Fibroblast of peridontal ligament (primary cell): ENCODE measurements around the gene AP4B1.
"Not testable (repeated sequence)": the region's sequence is repeated elsewhere in the genome, so short reads cannot be mapped to it uniquely, and the experiment has no call there.

Source experiments
- DNase-seq: peaks from one replicate; pipeline ENCODE4 v3.0.0-alpha.2; 2010; ENCODE audit errors: extremely low read depth

Gene AP4B1

DNA sequence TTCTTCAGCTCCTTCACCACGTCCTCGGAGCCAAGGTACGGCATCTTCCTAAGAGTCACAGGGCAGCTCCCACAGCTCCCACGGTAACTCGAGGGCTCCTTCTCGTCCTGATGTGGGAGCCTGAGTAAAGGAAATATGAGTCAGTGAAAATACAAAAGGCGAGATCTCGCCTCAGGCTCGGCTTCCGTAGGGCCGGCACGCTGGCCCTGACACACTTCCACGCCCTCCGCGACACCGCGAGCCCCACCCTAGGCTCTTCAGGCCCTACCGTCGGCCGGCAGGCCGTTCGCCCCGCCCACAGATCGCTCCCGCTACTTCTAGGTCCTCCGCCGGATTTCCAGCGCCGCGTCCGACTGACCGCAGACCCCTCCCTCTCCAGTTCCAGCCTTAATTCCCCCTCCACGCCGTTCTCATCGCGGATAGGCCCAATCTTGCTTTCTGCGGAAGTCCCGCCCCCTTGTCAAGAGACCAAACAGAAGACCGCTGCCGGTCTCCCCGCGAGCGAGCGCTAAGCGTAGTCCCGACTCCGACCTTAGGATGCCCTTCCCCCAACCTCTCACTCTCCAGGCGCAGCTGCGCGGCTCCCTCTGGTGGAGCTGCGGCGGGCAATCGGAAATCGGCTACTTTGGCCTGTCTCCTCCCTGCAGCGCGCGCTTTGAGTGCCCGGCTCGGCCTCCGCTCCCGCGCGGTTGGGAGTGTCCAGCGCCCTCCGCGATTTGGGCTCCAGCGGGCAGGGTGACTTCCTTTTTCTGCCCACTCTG lies at the start of gene AP4B1, which contains the start of gene DCLRE1B:
TSS of gene AP4B1 (minus strand) at position 126 of the 761 bp plus-strand sequence. CDS start at position 44, 82 bp downstream.
TSS of gene DCLRE1B (plus strand) at position 653 of the 761 bp plus-strand sequence. CDS start 261 bp downstream, outside the sequence.
- DNase-seq = peak; percentile 100

DNA sequence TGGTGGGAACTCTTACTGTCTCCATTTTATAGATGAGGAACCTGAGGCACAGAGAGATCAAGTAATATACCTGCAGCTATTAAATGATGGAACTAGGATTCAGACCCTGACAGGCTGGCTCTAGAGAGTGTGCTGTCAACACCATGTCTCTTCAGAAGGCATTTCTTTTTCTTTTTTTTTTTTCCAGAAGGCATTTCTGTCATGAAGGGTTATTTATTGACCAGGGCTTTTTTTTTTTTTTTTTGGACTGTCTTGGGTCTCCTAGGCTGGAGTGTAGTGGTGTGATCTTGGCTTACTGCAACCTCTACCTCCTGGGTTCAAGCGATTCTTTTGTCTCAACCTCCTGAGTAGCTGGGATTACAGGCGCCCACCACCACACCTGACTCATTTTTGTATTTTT lies 47.1 kb upstream of the AP4B1 start:
- no peak for DNase-seq

DNA sequence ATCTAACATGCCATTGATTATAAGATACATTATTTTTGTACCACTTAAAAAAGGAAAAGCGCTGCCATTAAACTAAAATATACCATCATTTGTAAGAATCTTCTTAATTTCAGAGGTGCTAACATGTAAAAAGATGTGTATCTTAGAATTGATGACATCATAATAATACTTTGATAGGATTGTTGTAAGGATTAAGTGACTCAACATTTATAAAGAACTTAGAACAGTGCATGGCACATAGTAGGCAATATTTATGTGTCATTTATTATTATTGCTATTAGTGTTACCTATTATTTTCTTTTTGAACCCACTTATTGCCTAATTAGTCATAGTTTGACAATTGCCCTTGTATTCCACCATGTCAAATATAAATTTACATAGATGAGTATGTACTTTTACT lies 46.3 kb upstream of the AP4B1 start:
- no peak for DNase-seq

DNA sequence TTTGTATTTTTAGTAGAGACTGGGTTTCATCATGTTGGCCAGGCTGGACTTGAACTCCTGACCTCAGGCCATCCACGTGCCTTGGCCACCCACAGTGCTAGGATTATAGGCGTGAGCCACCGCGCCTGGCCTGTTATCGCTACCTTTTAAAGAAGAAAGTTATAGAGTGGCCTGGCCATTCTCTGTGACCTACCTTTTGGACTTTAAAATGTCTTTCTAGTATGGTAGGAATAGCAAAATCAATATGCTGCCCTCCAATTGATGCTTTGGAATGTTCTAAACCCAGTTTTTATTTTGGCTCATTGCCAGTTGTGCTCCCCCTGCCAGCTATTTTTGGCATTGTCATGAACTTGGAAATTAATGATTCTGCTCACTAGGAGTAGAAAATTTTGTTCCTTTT lies 44.4 kb upstream of the AP4B1 start:
- peak; percentile 35 for DNase-seq

DNA sequence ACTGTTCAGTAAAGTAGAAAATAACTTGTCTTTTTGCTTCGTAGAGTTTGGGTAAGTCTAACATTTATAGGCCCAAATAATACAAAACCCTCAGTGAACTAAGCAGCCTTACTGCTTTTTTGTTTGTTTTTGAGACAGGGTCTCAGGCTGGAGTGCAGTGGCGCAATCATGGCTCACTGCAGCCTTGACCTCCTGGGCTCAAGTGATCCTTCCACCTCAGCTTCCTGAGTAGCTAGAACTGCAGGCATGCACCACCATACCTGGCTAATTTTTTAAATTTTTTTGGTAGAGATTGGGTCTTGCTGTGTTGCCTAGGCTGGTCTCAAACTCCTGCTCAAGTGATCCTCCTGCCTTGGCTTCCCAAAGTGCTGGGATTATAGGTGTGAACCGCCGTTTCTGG lies 43.6 kb upstream of the AP4B1 start:
- not testable (repeated sequence) for DNase-seq

DNA sequence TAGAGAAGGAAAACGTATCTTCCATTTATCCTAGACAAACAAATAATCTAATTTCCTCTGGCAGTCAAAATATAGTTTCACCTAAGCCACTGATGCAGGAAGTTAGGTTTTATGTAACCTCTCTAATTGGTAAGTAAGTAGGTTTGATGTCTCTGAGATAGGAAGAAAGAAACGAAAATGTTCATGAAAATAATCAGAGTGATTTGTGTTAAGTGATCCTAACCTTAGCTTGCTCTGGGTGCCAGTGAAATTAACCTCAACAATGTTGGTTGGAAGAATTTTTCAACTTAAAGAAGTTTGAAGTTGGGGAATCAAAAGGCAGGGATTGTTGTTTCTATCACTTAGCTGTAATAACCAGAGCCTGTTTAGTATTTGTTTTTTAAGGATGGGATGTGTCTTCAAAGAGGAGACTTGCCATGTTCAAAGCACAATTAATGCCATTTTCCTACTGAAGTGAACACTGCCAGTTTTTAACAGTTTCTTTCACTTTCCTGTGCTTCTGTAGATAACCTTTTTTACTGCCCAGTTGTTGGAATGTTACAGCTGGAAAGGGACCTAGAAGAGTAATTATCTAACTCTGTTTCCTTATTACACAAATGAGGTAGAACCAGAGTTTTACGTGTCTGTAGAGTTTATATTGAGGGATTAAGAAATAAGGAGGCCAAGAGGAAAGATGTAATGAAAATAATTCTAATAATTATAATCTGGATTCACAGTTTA lies 42.9 kb upstream of the AP4B1 start:
- peak; percentile 15 for DNase-seq

DNA sequence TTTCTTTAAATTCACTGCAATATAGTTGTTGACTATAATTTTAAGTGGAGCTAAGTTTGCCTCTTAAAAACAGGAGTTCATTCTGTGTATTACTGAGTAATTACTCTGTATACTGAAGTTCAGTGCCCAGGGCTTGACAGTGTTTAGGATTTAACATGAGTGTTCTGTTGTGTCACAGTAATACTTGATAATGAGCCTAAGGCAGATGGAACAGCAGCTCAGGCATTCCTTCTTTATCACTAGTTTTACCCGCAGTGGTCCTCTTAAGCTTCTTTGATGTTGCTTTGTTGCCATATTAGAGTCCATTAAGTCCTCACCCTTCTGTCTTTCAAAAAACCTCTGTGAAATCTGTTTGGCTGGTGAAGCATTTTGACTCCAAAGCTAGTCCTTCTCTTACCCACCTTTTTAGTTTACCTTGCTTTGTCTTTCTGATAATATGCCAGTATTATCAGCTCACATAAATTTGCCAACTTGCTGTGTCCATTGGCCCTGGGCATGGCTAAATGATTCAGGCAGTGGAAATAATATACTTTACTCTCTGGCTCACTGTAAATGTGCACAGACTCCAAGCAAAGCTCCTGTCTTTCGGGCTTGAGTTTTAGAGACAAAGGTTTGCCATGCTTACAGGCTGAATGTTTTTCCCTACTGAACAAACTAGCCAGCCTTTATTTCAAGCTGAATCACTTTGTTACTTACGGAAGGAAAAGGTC lies 42.2 kb upstream of the AP4B1 start:
- DNase-seq = peak; percentile 13

DNA sequence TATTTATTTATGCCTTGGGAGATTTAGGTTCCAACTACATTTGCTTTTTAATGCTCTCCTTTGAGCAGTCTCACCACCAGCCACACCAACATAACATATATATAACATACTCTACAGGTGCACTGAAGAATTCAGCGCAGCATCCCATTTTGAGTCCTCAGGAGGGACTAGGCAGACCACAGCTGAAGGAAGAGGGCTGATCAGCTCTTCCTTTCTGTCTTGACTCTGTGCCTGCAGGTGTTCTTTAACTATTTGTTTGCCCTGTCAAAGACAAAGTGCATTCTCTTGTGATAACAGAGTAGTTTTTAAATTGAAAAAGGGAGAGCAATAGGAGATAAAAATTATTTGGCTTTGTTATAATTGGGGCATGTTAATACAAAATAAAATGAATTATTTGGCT lies 41.5 kb upstream of the AP4B1 start:
- no peak for DNase-seq

DNA sequence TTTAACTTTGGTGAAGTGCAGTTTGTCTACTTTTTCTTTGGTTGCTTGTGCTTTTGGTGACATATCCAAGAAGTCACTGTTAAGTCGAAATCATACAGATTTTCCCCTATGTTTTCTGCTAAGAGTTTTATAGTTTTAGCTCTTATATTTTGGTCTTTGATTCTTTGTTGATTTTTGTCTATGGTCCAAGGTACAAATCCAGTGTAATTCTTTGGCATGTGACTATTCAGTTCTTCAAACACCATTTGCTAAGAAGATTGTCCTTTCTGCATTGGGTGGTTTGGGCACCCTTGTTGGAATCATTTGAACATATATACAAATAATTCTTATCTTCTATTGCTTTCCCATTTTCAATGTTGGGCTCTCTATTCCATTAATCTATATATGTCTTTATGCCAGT lies 40.7 kb upstream of the AP4B1 start:
- no peak for DNase-seq

DNA sequence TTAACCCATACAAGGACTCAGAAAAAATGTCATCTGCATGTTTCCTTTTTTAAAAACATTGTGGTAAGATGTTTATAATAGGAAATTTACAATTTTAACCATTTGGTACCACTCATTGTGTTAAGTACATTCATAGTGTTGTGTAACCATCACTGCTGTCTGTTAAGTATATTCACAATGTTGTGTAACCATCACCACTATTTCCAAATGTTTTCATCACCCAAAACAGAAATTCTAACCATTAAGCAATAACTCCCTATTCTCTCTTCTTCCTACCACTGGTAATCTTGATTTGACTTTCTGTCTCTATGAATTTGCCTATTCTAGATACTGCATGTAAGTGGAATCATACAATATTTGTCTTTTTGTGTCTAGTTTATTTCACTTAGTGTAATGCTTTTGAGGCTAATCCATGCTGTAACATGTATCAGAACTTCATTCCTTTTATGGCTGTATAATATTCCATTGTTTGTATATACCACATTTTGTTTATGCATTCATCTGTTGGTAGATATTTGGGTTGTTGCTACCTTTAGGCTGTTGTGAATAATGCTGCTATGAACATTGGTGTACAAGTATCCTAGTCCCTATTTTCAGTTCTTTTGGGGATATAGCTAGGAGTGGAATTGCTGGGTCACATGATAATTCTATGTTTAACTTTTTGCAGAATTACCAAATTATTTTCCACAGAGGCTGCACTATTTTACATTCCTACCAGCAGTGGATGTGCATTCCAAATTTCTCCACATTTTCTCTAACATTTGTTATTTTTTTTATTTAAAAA lies 38.6 kb upstream of the AP4B1 start:
- DNase-seq = peak; percentile 64

DNA sequence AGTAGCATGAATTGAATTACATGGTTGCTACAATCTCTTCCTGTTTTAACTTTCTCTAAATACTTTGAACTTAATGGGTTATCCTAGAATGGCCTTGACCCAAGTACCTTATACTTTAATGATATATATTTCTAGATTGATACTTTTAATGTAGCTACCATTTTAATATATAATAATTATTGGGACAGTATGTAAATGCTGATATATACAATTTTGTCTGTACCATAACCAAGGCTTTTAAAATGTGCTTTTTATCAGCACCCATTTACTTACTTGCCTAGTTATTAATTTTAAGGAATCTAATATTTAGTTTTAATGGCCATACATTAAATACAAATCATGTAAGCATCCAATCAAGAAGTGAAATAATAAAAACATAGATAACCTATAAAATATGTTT lies 37.9 kb upstream of the AP4B1 start:
- no peak for DNase-seq

DNA sequence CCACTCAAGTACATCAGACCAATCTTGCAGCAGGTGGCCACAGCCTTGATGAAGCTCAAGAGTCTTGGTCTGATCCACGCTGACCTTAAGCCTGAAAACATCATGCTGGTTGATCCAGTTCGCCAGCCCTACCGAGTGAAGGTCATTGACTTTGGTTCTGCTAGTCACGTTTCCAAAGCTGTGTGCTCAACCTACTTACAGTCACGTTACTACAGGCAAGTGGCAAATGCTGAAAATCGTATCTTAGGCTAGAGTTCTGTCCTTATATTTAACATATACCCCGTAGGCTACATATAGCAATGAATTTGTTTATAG lies 36.6 kb upstream of the AP4B1 start:
- no peak for DNase-seq

DNA sequence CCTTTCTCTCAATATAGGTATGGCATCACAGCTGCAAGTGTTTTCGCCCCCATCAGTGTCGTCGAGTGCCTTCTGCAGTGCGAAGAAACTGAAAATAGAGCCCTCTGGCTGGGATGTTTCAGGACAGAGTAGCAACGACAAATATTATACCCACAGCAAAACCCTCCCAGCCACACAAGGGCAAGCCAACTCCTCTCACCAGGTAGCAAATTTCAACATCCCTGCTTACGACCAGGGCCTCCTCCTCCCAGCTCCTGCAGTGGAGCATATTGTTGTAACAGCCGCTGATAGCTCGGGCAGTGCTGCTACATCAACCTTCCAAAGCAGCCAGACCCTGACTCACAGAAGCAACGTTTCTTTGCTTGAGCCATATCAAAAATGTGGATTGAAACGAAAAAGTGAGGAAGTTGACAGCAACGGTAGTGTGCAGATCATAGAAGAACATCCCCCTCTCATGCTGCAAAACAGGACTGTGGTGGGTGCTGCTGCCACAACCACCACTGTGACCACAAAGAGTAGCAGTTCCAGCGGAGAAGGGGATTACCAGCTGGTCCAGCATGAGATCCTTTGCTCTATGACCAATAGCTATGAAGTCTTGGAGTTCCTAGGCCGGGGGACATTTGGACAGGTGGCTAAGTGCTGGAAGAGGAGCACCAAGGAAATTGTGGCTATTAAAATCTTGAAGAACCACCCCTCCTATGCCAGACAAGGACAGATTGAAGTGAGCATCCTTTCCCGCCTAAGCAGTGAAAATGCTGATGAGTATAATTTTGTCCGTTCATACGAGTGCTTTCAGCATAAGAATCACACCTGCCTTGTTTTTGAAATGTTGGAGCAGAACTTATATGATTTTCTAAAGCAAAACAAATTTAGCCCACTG lies 36.0 kb upstream of the AP4B1 start:
- no peak for DNase-seq

DNA sequence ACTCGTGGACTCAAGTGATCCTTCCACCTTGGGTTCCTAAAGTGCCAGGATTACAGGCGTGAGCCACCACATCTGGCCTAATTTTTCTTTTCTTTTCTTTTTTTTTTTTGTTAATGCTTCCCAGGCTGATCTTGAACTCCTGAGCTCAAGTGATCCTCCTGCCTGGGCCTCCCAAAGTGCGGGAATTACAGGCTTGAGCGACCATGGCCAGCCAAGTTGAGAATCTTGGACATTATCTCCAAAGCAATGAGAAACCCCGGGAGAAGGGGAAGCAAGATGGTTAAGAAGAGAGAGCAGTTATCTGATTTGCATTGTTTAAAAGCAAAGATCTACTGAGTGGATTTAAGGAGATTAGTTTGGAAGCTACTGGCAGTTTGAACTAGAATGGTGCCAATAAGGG lies 33.6 kb upstream of the AP4B1 start:
- DNase-seq = no peak

DNA sequence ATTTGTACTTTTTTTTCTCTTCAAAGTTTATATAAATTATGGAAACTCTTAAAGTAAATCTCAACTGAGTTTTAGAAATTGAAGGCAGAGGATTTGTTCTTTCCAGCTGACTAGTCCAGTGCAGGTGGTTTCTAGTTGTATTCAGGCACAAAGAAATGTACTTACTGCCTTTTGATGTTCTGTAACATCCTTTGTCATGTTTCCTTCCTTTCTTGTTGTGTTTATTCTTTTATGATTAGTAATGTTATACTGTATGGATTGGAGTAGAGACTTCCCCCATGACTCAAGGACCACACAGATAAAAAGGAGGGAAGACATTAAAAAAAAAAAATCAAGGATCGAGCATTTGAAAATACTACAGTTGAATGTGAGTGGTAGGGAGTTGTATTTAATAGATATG lies 32.5 kb upstream of the AP4B1 start:
- DNase-seq = no peak

DNA sequence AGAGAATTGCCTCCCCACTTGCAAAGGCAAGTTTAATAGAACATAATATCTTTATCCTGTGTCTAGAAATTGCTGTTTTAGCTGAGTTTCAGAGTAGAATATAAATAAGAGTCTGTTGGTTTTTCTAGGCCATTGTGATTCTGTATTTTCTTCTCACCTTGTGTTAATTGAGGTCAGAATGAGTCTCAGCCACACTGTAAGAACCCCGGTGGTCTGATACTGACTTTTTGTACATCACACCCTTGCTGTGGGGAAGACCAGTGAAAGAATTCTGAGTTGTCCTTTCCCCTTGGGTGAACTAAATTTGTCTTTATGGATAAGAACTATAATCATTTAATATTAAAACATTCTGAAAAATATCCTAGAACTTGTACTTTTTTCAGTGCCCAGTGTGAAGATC lies 31.4 kb upstream of the AP4B1 start:
- DNase-seq = no peak

DNA sequence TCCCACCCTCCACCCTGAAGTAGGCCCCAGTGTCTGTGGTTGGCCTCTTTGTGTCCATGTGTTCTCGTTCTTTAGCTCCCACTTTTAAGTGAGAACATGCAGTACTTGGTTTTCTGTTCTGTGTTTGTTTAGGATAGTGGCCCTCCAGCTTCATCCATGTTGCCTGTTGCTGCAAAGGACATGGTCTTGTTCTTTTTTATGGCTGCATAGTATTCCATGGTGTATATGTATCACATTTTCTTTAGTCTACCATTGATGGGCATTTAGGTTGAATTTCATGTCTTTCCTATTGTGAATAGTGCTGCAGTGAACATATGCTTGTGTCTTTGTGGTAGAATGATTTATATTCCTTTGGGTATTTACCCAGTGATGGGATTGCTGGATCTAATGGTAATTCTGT lies 30.6 kb upstream of the AP4B1 start:
- DNase-seq = no peak

DNA sequence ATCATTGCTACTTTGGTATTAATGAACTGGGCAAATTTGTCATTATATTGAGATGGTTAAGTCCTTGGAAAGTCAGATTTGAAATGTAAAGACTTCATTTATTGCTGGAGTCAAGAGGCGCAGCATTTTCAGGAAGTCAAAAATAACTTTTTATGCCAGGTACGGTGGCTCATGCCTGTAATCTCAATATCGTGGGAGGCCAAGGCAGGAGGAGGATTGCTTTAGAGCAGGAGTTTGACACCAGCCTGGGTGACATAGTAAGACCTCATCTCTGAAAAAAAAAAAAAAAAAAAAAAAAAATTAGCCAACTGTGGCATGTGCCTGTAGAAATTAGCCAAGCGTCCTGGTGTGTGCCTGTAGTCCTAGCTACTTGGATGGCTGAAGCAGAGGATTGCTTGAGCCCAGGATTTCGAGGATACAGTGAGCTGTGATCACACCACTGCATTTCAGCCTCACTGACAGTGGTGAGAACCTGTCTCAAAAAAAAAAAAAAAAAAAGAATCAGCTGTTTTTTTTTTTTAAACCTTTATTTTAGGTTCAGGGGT lies 30.0 kb upstream of the AP4B1 start:
- no peak for DNase-seq

DNA sequence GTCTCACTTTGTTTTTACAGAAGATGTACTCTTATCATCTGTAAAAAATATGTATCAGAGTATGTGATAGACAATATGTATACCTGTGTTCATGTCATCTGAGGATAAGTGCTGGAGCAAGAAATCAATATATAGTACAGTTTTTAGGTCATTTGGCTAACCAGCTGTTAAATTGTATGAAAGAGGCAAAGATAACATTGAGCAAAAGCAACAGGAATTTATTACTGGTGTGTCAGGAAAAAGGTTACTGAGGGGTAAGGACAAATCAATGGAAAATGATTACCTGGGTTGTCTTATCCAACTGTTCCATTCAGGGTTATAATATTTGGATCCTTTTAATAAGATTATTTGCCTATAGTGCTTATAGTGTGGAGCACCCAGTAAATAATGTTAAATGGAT lies 29.4 kb upstream of the AP4B1 start:
- DNase-seq = no peak

DNA sequence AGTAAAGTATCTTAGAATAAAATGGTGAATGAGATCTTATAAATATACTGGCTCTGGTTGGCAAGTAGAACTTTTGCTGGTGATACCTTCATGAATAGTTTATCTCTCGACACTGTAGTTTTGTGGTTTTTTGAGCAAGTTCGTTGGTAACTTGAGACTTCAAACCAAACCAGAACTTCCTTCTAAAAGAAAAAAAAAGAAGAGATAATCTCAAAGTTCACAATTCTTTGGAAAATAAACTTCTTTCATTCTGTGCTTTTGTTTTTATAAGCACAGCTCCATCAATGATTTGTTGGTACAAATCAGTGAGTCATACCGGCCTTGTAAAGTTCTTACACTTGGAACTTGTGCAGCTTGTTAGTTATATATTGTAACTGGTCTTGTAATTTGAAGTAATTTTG lies 26.9 kb upstream of the AP4B1 start:
- DNase-seq = peak; percentile 80
